Activated effector memory CD4-positive, alpha-beta T cell treated with Interleukin-2 at 50 U/mL for 16 hours (primary cell): ENCODE data around the gene ZNF124.

ENCODE experiments used
- DNase-seq: peaks from one replicate; pipeline ENCODE4 v3.0.0-alpha.2; 2020

Gene ZNF124

DNA sequence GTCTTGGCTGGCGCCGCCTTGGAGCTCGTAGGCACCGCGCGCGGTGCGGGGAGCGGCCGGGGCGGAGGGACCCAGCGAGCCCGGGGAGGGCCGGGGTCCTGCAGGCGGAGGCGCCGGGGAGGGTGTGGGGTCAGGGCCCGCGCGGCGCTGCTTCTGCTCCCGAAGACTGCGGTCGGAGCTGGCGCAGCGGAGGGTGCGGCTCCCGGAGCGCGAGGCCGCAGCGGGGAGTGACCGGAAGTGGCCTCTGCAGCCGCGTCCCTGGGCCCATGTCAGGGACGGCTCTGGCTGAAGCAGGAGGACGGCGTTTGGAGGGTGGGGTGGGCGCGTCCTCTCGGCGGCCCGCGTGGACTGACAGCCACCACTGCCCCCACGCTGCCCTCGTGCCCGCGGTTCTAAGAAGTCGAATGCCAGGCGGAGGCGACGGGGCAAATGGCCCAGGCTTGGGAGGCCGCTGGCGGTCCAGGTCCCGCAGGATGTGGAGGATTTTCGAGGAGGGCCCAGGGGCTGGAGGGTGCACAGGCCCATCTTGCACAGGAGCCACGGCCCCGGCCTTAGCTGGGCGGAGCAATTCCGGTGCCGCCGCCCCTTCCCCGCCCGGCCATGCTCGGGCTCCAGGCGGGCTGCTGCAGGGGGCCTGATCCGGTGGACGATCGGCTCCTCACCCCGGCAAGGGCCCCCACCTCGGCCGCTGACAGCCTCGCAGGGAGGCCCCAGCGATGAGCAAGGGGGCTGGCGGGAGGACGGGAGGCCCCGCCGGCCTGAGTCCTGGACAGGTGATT is 59.9 kb downstream of the ZNF124 start:
- DNase-seq, result no peak

DNA sequence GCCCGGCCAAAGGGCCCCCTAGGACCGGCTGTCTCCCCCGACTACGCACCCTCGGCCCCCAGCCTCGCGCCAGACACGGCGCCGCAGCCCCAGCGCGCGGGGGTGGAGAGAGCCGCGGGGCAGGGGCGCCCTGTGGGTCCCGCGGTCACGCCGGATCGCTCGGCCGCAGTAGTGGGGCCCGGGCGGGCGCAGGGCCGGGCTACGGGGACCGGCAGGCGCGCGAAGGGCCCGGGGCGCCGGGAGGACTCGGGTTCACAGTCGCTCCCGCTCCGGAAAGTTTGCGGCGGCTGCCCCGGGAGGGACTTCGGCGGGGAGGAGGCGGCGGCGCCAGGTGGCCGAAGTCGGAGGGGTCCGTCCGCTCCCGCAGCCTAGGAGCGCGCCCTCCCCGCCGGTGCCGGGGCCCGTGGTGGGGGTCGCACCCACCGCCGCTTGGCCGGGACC is 60.5 kb downstream of the ZNF124 start:
- no peak for DNase-seq

DNA sequence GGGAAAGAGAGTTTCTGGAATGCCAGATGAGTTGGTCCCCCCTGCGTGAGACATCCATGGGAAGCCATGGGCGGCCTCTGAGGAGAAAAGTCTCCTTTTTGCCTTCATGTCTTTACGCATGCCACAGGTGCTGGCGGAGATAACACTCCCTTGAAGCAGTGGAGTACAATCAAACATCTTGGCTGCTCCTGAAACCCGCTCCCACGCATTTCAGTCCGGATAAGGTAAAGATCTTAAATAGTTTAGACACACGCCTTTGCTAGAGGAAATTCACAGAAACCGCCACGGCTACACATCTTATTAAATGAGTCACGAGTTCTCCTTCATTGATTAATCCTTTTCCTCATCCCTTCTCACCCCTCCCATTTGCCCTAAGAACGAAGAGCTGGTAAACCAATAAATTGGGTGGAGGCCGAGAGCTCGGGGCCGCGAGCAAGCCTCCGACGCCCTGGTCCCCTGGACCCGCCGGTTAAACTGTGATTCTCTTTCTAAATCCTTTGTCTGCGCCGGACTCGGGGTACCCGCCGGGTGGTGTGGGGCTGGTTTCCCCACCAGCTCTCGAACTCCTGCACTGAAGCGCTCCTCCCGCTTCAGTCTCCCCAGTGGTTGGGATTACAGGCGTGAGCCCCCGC is 61.1 kb downstream of the ZNF124 start:
- DNase-seq, result no peak

DNA sequence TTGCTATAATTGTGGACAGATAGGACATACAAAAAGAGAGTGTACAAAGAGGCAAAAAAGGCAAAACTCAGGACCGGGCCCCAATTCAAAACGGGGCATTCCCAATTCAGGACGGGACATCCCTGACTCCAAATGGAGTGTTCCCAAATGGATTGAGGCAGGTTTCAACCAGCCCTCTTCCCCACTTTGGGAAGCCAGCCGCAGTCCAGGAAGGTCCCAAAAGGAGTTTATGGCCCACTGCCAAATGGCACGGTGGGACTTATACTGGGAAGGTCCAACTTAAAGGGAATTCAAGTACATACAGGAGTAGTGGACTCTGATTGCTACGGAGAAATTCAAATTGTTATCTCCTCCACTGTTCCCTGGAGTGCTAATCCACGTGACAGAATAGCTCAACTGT is 64.1 kb downstream of the ZNF124 start:
- DNase-seq, result no peak

DNA sequence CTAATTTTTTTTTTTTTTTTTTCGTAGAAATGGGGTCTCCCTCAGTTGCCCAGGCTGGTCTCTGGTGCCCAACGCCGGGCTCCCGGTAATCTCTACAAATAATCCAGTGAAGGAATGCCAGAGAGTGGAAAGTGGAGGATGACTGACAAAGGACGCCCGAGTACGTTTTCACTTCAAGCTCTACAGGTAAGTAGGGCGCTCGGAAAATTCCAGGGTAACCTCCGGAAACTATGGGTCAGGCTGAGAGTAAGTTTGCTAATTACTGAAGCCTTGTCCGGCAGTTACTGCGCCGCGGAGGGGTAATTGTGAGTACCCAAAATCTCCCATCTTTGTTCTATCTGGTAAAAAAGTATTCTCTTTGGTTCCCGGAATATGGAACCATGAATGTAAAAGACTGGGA is 65.9 kb downstream of the ZNF124 start:
- DNase-seq, result no peak
